HCEC 1CT (cell line): ENCODE measurements around the gene MAGEA4.

Experiments used
- DNase-seq: peaks from one replicate; pipeline ENCODE4 v3.0.0-alpha.2; 2017

The MAGEA4 gene

DNA sequence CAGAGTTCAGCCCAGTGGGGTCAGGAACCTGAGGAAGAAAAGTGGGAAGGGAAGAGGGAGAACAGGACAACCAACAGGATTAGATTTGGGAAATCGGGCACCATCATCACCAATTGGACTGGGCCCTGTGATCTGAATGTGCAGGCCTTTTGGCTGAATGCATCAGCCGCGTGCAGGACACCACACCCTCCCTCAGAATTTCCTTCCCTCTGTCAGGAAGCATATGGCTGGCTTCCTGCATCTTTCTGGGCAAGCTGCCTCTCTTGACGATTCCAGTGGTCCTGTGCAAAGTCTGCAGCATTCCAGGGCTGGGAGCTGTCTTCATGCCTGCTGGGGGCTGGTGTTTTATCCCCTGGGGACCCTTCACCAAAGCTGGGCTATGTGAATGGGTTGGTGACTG, 16.4 kb downstream of the MAGEA4 start:
- no peak for DNase-seq

DNA sequence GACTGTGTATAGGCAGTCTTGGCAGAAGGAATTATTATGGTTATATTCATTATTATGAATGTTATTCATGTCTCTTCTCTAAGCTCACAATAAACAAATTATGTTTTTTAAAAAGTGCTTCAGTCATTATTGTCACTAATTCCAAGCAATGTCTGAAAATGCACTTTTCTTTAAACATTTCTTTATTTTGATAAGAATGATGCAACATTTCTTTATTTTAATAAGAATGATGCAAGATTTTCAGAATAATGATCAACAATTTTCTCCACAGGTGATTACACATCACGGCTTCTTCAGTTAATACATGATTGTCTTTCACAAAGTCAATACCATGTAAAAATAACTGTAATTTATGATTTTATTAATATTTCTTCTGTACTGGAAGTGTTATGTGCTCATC, 22.7 kb downstream of the MAGEA4 start:
- no peak for DNase-seq

DNA sequence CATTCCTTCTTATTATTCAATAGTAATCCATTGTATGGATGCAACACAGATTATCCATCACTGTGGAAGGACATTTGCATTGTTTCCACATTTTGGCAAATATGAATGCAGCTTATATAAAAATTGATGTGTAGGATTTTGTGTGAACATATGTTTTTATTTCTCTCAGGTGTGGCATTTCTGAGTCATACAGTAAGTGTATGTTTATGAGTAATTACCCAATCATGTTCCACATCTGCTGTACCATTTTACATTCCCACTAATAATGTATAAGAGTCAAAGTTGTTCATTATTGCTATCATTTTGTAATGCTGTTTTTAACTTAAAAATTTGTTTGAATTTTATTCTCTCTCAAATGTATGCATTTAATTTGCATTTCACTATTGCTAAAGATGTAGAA, 25.5 kb downstream of the MAGEA4 start:
- DNase-seq: no peak

DNA sequence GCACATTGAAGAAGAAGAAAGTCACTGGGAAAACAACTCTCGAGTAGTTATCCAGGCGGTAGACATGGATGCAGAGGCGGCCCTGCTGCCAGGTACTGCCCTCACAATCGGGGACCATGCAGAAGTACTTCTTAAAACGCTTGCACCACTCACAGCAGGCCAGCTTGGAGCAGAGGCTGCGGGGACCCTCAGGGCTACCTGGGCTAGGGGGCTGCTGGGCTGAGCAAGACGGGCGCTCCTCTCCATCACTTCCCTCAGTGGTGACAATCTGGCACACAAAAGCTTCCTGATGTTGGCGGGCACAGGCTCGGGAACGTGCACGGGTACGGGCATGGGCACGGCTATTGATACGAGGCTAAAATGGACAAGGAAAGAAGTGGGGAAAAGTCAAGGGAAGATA, 42.0 kb downstream of the MAGEA4 start:
- no peak for DNase-seq

DNA sequence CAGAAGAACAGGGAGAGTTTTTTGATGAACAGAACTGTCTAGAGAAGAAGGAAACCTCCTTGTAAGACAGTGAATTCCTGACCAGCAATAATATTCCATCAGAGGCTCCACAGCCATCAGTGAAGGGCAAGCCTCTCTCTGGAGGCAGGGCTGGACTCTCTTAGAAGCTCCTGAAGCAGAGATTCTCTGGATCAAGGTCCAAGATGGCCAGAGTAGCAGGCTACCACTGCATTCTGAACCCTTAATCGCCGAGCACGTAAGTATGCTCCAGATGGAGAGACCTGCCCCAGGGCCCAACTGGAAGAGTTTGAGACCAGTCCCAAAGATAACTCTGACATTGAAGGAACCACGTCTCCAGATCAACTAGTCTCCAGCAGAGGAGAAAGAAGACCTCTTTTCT, 45.4 kb downstream of the MAGEA4 start:
- DNase-seq: no peak

DNA sequence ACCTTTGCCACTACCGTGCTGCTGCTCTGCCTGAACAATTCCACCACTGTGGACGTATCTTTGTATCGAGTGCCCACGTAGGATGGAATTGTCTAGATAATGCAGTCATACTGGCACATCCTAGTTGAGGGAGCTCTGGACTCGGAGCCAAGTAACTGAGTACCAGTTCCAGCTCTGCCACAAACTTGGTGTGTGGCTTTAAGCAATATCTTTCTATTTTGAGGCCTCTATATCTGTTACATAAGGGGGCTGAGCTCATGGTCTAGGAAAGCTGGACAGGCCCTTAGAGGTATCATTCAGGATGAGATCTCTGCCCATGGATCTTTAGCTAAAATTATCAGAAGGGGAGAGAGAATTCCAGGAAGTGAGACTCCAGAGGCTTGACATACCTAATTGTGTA, 49.3 kb downstream of the MAGEA4 start:
- DNase-seq: no peak

DNA sequence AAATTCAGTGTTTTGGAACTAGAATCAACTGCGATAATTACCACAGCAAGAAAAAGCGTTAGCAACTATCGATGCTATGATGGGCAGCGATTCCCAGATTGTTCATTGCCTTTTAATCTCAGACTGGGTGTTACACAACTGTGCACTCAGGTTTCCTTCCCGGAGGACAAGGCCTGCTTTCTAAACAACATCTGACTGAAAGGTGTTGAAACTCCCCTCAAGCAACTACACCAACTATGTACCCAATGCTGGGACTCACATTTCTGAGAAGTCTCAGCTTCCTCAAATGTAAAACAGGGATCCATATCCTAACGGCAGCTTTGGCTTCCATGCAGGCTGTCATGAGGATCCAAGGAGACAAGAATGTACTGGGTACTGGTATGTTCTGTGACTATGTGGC, 53.5 kb downstream of the MAGEA4 start:
- DNase-seq: no peak

DNA sequence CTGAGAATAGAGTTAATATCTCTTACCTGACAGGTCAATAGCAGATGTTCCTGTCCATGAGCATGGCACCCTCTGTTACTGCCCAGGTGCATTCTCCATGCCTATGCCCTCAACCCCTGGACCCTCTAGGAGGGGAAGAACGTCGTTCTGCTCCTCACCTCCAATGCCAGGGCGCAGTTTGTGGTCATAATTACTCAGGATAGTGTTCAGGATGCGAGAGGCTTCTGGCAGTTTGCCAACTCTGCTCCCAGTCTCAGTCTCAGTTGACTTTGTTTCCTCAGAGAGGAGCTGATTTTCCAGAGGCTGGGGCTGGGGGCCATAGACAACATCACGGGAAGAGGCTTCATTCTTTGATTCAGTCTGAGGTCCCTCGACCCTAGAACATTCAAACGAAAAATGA, 57.3 kb downstream of the MAGEA4 start:
- no peak for DNase-seq

DNA sequence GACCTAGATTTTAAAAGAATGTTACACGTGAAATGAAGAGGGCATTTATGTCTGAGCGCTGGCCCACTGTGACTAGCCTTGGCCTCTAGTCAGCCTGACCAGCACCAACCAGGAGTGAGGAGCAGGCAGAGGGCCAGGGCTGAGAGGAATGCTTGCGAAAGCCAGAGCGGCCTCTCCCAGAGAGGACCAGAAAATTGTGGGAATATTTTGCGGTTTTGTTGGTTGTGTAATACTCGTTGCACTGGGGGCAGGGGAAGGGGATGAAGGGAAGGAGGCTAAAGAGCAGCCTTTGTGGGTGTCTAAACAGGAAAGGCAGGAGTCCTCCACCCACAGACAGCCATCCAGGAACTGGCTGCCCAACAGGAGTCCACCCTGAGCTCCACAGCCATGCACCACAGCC, 58.0 kb downstream of the MAGEA4 start:
- peak; percentile 86 for DNase-seq

DNA sequence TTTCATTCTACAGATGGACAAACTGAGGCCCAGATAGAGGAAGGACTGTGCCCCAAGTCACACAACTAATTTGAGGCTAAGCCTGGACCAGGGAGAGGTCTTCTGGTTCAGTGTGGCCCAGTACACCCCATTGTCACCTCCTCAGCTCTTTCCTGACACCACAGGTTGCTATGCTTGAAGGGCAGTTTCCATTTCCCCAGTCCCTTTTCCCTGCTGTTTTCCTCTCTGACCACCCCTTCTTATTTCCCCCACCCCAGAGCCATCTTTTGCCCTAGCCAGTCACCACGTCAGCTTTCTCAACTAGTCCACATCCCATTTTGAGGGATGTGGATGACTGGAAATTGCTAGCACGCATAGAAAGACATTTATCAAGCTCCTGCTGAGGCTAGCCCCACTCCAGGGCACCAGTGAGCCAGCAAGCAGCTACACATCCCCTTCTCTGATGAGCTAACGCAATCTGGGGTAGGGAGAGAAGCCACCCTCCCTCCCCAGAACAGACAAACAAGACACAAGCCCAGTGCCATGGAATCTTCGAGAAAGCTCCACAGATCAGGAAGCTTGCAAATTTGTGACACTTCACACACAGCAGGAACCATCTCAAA, 60.5 kb downstream of the MAGEA4 start:
- DNase-seq: no peak

DNA sequence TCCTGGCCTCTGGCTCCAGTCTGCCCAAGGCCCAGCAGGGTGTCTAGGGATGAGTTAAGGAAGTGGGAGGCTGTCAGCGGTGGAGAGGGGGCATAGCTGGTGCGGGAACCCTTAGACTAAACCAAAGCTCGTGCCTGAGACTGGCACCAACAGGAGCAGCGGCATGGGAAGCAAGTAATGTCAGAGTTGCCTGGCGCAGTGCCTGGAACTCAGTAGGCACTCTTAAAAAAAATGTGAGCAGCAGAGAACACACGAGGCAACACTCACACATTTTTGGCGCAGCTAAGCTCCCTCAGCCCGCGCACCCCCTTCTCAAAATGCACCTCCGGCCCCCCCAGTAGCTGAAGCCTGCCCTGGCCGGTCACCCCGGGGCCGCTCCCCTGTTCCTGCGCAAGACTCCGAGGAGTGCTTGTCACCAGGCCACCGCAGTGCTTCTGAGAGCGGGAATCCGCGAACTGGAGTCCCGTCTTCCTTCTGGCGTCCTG, 61.2 kb downstream of the MAGEA4 start:
- no peak for DNase-seq
